SU-DHL-6 (cell line): ENCODE results near the gene PUM1.

ENCODE experiments used
- CTCF ChIP-seq: fragments of 200-600 bp; sonication (generic); IDR thresholded peaks from one replicate; pipeline ENCODE4 v1.5.1; 2017; ENCODE audit warnings: antibody characterized with exemption, mild to moderate bottlenecking, low read length, moderate library complexity; ENCODE audit not compliant: insufficient read depth, poor library complexity, severe bottlenecking
- EZH2phosphoT487 ChIP-seq: fragments of 200-600 bp; sonication (generic), shearing (Covaris generic); conservative IDR thresholded peaks from 2 replicates; pipeline ENCODE4 v1.6.1; 2018; ENCODE audit warnings: mild to moderate bottlenecking, antibody characterized with exemption, low read length, moderate library complexity, mixed read lengths

GRCh38 chr1:30971496-30971895, 94.0 kb downstream of the PUM1 start:
- no peak for TF ChIP-seq CTCF
- no peak for TF ChIP-seq EZH2phosphoT487
